Smooth muscle cell (in vitro differentiated cells): Measurements from ENCODE around the gene WSCD1. TPM values are rescaled to one million over a fixed set of nuclear protein-coding genes. Genes with fewer than 3 reads are reported as not detected.

ENCODE experiments used
- DNase-seq: peaks from one replicate; lab custom pipeline; 2025; ENCODE audit not compliant: unreplicated experiment; lab: John Stamatoyannopoulos, UW
- H2AFZ ChIP-seq: fragments of 200-600 bp; sonication (generic); 2 replicates; pipeline ENCODE4 v1.6.0; 2016; ENCODE audit warnings: antibody characterized with exemption, low read depth, mild to moderate bottlenecking
- H3F3A ChIP-seq: fragments of 200-600 bp; sonication (generic); 2 replicates; pipeline ENCODE4 v1.6.0; 2017; ENCODE audit warnings: antibody characterized with exemption, low read depth
- H3K27ac ChIP-seq: fragments of 200-600 bp; sonication (generic); 2 replicates; pipeline ENCODE4 v1.5.1; 2016; ENCODE audit warnings: low read depth, mild to moderate bottlenecking
- H3K27me3 ChIP-seq: fragments of 200-600 bp; sonication (generic); 2 replicates; pipeline ENCODE4 v1.6.1; 2016; ENCODE audit warnings: low read depth, mild to moderate bottlenecking
- H3K36me3 ChIP-seq: fragments of 200-600 bp; sonication (generic); 2 replicates; pipeline ENCODE4 v1.5.1; 2016; ENCODE audit warnings: low read depth
- H3K4me1 ChIP-seq: fragments of 200-600 bp; sonication (generic); 2 replicates; pipeline ENCODE4 v1.5.1; 2016; ENCODE audit warnings: low read depth
- H3K4me2 ChIP-seq: fragments of 200-600 bp; sonication (generic); 2 replicates; pipeline ENCODE4 v1.6.0; 2016; ENCODE audit warnings: mild to moderate bottlenecking
- H3K4me3 ChIP-seq: fragments of 200-600 bp; sonication (generic); 2 replicates; pipeline ENCODE4 v1.5.1; 2016; ENCODE audit warnings: mild to moderate bottlenecking
- H3K79me2 ChIP-seq: fragments of 200-600 bp; sonication (generic); 2 replicates; pipeline ENCODE4 v1.6.0; 2016; ENCODE audit warnings: low read depth, mild to moderate bottlenecking
- H3K9ac ChIP-seq: fragments of 200-600 bp; sonication (generic); 2 replicates; pipeline ENCODE4 v1.6.0; 2016; ENCODE audit warnings: low read depth
- H3K9me3 ChIP-seq: fragments of 200-600 bp; sonication (generic); replicated peaks from 2 replicates; pipeline ENCODE4 v1.5.1; 2016; ENCODE audit warnings: low read depth
- H4K20me1 ChIP-seq: fragments of 200-600 bp; sonication (generic); 2 replicates; pipeline ENCODE4 v1.6.0; 2016; ENCODE audit warnings: low read depth
- CTCF ChIP-seq: fragments of 200-600 bp; sonication (generic); IDR thresholded peaks from 2 replicates; pipeline ENCODE4 v1.5.1; 2017; ENCODE audit warnings: borderline replicate concordance, mild to moderate bottlenecking, antibody characterized with exemption; ENCODE audit not compliant: insufficient read depth, poor library complexity, severe bottlenecking
- WGBS: methylation state at CpG from one replicate; pipeline ENCODE4 v1.1.7; 2016; ENCODE audit warnings: low lambda C conversion rate; 5-methylcytosine and 5-hydroxymethylcytosine counted together
- polyA plus RNA-seq: library from polyadenylated mRNA; unstranded; fragments of >200 nt; fragmentation: Nextera tagmentation; extraction: Ambion mirVana; gene quantifications from 2 replicates; pipeline ENCODE4 v1.2.1, GENCODE V29; 2016
- total RNA-seq: library from RNA; depleted of rRNA; stranded (reverse); fragments of >200 nt; gene quantifications from 2 replicates; pipeline ENCODE4 v1.2.3, GENCODE V29; 2014

The WSCD1 gene
- total and polyA plus RNA-seq, 2 experiments from 2014 or later, result 0.18 TPM

DNA sequence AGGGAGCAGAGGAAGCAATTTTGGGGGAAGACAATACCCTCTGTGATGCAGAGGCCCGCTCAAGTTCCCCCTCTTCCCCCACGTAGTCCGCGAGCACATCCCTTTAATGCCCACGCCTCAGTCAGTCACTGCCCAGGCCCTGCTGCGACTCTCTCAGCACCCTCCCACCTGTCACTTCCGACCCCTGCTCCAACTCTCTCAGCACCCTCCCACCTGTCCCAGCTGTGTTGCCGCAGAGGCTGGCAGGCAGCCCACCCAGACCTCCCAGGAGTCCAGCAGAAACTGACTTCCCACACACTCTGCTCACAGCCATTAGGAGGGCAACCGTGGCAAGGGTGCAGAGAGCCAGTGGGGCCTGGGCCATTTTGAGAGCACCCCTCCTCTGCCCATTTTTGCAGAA, 92.7 kb downstream of the WSCD1 start:
- Histone ChIP-seq H3K4me3 (no peak overlapping the region), H3K4me2 (no peak overlapping the region), H3K27ac (no peak overlapping the region), H2AFZ (no peak overlapping the region), H3K27me3 (no peaks in the 10 kb centered on the region), H3K79me2 (no peaks in the 10 kb centered on the region), H3K9ac (no peak overlapping the region), H3K4me1 (peaks cover 9% of the 10 kb centered on the region), H4K20me1 (no peaks in the 10 kb centered on the region), H3K9me3 (no peaks in the 10 kb centered on the region), H3K36me3 (no peaks in the 10 kb centered on the region), H3F3A (no peaks in the 10 kb centered on the region)
- no peak for DNase-seq
- no peak for TF ChIP-seq CTCF
- WGBS, result 70% methylated on average over 9 of the region's 9 CpGs

- H3K27ac ChIP-seq, result no peak overlapping the region
- no peak overlapping the region for H3K4me3 ChIP-seq
- no peaks in the 10 kb centered on the region for H3K27me3 ChIP-seq
- no peak overlapping the region for H3K4me2 ChIP-seq
- no peaks in the 10 kb centered on the region for H3K36me3 ChIP-seq
- 89% methylated on average over 6 of the region's 6 CpGs for WGBS
- no peaks in the 10 kb centered on the region for H3K9me3 ChIP-seq
- H3F3A ChIP-seq, result no peaks in the 10 kb centered on the region
- no peaks in the 10 kb centered on the region for H4K20me1 ChIP-seq
- no peaks in the 10 kb centered on the region for H3K79me2 ChIP-seq
- no peak overlapping the region for H2AFZ ChIP-seq
- peaks cover 9% of the 10 kb centered on the region for H3K4me1 ChIP-seq
- no peak for TF ChIP-seq CTCF
- no peak for DNase-seq
- H3K9ac ChIP-seq, result no peak overlapping the region
Observed at GRCh38 chr17:6163612-6164333, 93.6 kb downstream of the WSCD1 start.

DNA sequence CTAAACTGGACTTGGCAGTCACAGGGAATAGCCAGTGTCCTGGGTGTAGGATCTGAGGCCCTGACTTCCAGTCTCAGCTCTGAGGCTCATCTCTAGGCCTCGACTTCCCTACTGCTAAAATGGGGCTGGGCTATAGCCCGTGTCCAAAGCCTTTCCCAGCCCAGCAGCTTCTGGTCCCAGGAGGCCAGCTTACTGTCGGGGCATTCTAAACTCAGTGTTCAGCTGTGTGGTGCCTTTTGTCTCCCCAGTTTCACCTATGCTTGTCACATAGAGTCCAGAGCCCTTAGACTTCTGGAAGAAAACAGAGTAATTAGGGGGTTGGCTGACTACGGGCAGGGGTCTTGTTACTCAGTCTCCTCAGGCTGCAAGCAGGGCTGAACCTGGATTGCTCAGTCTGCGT, 94.8 kb downstream of the WSCD1 start:
- H3K9ac ChIP-seq, result no peak overlapping the region

More for the DNA sequence above, 94.8 kb downstream of the WSCD1 start:
- Histone ChIP-seq H3F3A (no peaks in the 10 kb centered on the region), H3K4me2 (no peak overlapping the region), H3K4me3 (no peak overlapping the region), H3K9me3 (no peaks in the 10 kb centered on the region), H3K27ac (no peak overlapping the region), H3K36me3 (no peaks in the 10 kb centered on the region), H2AFZ (no peak overlapping the region), H3K4me1 (peaks cover 9% of the 10 kb centered on the region), H3K27me3 (no peaks in the 10 kb centered on the region), H3K79me2 (no peaks in the 10 kb centered on the region), H4K20me1 (no peaks in the 10 kb centered on the region)
- WGBS, result 92% methylated on average over 5 of the region's 5 CpGs
- TF ChIP-seq CTCF, result no peak
- DNase-seq, result no peak
